ENCODE measurements around the gene MYL7. TPM values are rescaled to one million over a fixed set of nuclear protein-coding genes. Genes with fewer than 3 reads are reported as not detected.

The MYL7 gene
- total and polyA plus RNA-seq, 2 of the 4 experiments (the other 2 are of a cell fraction), result 0.24 TPM; not detected in 1

DNA sequence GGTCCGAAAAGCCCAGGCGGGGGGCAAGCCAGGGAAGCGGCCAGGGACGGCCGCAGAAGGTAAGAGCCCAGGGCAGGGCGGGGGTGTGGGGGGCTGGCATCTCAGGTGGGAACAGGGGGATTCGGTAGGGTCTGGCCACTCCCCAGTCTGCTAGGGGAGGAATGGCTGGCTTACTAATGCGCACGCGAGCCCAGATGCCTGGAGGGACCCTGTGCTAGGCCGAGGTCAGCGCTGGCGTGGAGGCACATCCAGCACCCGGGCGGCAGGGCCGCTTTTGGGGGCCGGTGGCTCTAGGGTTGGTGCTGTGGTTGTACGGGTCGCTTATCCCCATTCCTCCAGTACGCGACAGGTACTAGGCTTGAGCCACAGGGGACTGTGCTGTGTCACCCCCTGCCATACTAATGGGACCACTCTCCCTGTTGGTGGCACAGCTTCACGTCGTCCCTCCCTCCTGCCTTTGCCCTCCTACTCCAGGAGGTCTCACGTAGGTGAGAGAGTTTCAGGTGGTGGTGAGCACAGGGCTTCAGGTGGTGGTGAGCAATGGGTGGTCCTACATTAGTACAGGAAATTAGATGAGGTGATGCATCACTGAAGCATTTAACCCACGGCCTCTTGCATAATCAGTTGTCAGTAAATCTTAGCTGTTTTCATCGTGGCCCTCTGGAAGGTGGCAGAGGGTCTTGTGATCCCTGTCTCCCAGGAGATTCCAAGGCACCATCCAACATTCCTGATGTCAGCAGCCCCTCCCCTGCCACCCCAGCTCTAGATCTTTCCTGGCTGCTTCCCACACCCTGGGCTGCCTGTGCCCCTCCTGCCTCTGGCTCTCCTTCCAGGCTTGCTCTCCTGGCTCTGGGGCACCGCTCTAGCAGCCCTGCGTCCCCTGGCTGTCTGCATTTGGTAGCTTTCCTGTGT, 36.0 kb downstream of the MYL7 start:
- no peak overlapping the region for H3K9ac ChIP-seq (ENCODE audit: low read depth, low read length)
- TF ChIP-seq CEBPB (IDR thresholded peaks at IDR 0.05; ENCODE audit: low read depth, low read length) (peak; percentile 91), POLR2A (IDR thresholded peaks at IDR 0.05; ENCODE audit: low read depth, low read length) (no peak)
- peak overlapping the region; percentile 70 for H2BK120ac ChIP-seq (ENCODE audit: low read depth, low read length)
- H3K4me2 ChIP-seq (ENCODE audit: low read depth, low read length), result peak overlapping the region; percentile 13; the same call in 1 of the 2 replicates
- no peaks in the 10 kb centered on the region for H3K36me3 ChIP-seq (ENCODE audit: control insufficient read depth, insufficient read depth, low read length)
- peak overlapping the region; percentile 29; the same call in 1 of the 3 replicates for H2BK15ac ChIP-seq (ENCODE audit: low read depth, low read length)
- WGBS, 2 experiments (ENCODE audit: extremely low coverage in 2 of 2, insufficient read length in 1 of 2), result 39% methylated on average over 9 of the region's 28 CpGs; no CpG with 5 or more reads in 1 of the 2 experiments
- peak overlapping the region; percentile 77 for H3K14ac ChIP-seq (replicated peaks; ENCODE audit: low read depth, low read length)
- peaks cover 33% of the 10 kb centered on the region for H3K4me1 ChIP-seq (ENCODE audit: control insufficient read depth, insufficient read depth, low read length)
- H3K9me1 ChIP-seq (ENCODE audit: insufficient read depth, low read length), result peaks cover 25% of the 10 kb centered on the region
- H4K8ac ChIP-seq (ENCODE audit: low read depth in 2 of 2, low read length in 2 of 2), result peak overlapping the region in 1 of 2 experiments; percentile 28; a peak in 2 of 4 replicates
- no peak overlapping the region for H3K27ac ChIP-seq (ENCODE audit: insufficient read depth, low read length)
- peak overlapping the region; percentile 94 for H2AK9ac ChIP-seq (replicated peaks; ENCODE audit: low read depth, low read length, poor library complexity)
- H4K20me1 ChIP-seq (ENCODE audit: insufficient read depth, low read length), result no peaks in the 10 kb centered on the region
- peak overlapping the region; percentile 59 for H4K91ac ChIP-seq (ENCODE audit: insufficient read depth, low read depth, low read length)
- H3K27me3 ChIP-seq (ENCODE audit: control insufficient read depth, insufficient read depth, low read length), result no peaks in the 10 kb centered on the region
- H3K23ac ChIP-seq (ENCODE audit: low read depth, low read length), result peak overlapping the region; percentile 45; the same call in 1 of the 2 replicates
- dilution Hi-C loops (cut with HindIII; ENCODE audit: low sequenced_read_pairs, unreplicated experiment) (no loop called here), in situ Hi-C loops (cut with MboI; ENCODE audit: low sequenced_read_pairs) (no loop called here), intact Hi-C loops (cut with micrococcal nuclease) (no loop called here)
- peak overlapping the region; percentile 42 for H3K18ac ChIP-seq (ENCODE audit: low read depth, low read length)
- ChIA-PET POLR2A (ENCODE audit: unreplicated experiment) (interaction anchor here (0.5 kb wide), 1 partner anchor 16 kb away, joined by 3 read pairs; no protein-coding TSS in a partner anchor), CTCF (no interaction called here)
- peak overlapping the region; percentile 86; the same call in 1 of the 2 replicates for H2BK20ac ChIP-seq (ENCODE audit: low read depth, low read length)
- no peak overlapping the region for H3K4me3 ChIP-seq (ENCODE audit: insufficient read depth, low read depth, low read length)
- no peaks in the 10 kb centered on the region; a peak in 1 of 4 replicates for H3K79me1 ChIP-seq (ENCODE audit: low read depth in 1 of 2, low read length in 2 of 2)
- BruUV-seq (replicated peaks), result no TSS peak
- DNase-seq (peak; percentile 46), ATAC-seq (ENCODE audit: low read depth) (peak; percentile 22)
- H3K4ac ChIP-seq (ENCODE audit: low read depth, low read length), result peak overlapping the region; percentile 85
- H2AFZ ChIP-seq (replicated peaks; ENCODE audit: low read length, poor library complexity), result peak overlapping the region; percentile 80
- H2AK5ac ChIP-seq (ENCODE audit: low read depth, low read length), result peak overlapping the region; percentile 87
- H3K56ac ChIP-seq (ENCODE audit: extremely low read depth, insufficient read depth, low read length), result 0 out of 2 replicates have a peak overlapping the region, but pooled peaks have one; percentile 4
- peak overlapping the region; percentile 19; the same call in 1 of the 2 replicates for H4K5ac ChIP-seq (ENCODE audit: low read depth, low read length)
- no peaks in the 10 kb centered on the region for H3K9me3 ChIP-seq (ENCODE audit: control insufficient read depth, insufficient read depth, low read length)
- H2BK5ac ChIP-seq (ENCODE audit: low read depth, low read length, poor library complexity, severe bottlenecking), result no peak overlapping the region
